ENCODE results near the gene DGKA.
A peak's percentile ranks its signal among the peaks of the same experiment; 100 is the strongest.

The DGKA gene

GRCh38 chr12:55931780-55932550 lies 1.0 kb downstream of the DGKA start:
- no peak for DNase-seq

GRCh38 chr12:55932551-55932910 lies 1.6 kb downstream of the DGKA start:
- no peak for DNase-seq

DNA sequence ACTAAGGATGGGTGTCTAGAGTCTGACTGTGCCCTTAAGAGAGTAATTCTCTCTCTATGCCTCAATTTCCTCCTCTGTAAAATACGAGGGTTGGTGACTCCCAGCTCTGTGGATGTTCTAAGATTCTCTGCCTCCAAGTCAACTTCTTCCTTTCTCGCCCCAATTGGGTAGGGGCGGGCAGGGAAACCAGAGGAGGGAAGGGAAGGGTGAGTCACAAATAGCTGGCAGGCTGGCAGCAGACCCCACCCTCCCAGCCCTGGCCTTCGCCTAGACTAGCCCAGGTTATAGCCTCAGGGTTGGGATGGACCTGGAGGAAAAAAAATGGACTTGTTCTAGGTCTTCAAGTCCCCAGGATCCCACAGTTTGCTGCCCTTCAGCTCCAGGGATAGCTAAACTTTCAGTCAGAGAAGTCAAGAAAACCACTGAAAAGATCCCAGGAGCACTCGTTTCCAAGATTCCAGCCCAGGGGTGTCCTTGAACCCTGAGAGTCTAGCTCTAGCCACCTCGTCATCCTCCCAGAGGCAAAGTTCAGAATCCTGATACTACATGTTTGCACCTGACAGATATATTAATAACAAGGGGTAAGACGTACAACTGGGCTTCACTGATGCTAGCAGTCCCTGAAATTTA lies 2.3 kb downstream of the DGKA start:
- DNase-seq: no peak

GRCh38 chr12:55933799-55934742 lies 3.1 kb downstream of the DGKA start:
- no peak for DNase-seq

DNA sequence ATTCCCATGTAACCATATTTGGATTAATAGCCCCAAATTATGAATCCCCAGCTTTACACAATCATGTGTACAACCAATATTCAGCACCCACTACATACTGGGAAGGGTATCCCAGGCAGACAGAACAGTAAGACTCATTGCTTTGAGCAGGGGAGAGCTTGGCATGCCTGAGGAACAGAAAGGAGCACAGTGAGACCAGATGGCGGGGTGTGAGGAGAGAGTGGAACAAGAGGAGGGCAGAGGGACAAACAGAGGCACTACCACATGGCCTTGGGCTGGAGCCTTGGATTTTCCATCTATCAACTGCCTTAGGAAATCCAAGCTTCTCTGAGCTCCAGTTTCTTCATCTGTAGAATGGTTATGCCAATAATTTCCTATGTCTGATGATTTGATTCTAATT lies 3.8 kb downstream of the DGKA start:
- DNase-seq: no peak

DNA sequence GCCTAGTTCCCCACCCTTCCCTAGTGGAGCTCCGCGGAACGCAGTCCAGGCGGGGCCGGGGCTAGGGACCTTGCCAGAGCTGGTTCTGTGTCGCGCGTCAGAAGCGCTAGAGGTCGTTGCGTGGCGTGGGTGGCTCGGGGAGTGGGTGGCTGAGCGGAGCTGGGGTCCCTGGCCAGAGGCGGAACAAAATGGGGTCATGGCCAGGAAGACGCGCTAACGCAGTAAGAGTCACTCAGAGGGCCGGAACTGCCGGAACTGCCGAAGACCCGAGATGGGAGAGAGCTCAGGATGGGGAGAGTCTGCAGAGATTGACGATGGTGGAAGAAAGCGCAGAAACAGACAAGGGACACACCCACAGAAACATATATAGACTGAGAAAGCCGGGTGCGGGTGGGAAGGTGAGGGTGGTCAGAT lies 4.8 kb downstream of the DGKA start:
- no peak for DNase-seq

- DNase-seq: no peak
Observed at GRCh38 chr12:55937981-55938380, 7.0 kb downstream of the DGKA start.

GRCh38 chr12:55938826-55939501 lies 8.0 kb downstream of the DGKA start:
- DNase-seq: no peak

- peak; percentile 56 for DNase-seq
Observed at GRCh38 chr12:55940065-55940732, 9.2 kb downstream of the DGKA start.

- DNase-seq: no peak
Observed at GRCh38 chr12:55942055-55942454, 11.1 kb downstream of the DGKA start.

GRCh38 chr12:55942577-55943136 lies 11.7 kb downstream of the DGKA start:
- DNase-seq: no peak

DNA sequence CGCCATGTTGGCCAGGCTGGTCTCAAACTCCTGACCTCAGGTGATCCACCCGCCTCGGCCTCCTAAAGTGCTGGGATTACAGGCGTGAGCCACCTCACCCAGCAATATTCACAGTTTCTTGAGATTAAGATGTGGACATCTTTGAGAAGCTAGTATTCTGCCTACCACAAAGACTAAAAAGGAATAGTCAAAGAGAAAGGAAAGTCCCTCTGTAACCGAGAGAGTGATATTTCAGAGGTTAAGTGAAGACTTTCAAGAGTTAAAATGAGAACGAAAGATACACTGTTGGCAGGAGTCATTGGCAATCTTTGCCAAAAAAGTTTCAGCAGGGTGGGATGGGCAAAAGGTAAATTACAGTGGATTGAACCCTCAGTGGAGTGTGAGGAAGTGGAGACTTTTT lies 15.6 kb downstream of the DGKA start:
- DNase-seq: no peak

DNA sequence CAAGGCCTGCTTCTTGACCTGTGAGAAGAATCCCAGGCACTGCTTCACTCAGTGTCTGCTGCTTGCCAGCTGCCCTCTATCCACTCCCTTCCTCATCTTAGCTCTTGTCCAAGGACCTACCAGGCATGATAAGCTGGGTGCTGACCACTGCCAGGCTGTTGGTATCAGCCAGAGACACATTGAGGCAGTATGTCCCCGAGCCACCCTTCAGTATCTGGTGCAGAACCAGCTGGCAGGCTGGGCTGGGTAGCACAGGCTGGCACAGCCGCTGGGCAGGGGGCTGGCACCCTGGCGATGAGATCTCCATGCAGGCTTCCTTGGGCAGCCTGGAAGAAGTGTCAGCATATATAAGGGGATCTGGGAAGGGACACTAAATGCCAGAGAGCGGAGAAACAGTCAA lies 24.4 kb downstream of the DGKA start:
- DNase-seq: no peak

DNA sequence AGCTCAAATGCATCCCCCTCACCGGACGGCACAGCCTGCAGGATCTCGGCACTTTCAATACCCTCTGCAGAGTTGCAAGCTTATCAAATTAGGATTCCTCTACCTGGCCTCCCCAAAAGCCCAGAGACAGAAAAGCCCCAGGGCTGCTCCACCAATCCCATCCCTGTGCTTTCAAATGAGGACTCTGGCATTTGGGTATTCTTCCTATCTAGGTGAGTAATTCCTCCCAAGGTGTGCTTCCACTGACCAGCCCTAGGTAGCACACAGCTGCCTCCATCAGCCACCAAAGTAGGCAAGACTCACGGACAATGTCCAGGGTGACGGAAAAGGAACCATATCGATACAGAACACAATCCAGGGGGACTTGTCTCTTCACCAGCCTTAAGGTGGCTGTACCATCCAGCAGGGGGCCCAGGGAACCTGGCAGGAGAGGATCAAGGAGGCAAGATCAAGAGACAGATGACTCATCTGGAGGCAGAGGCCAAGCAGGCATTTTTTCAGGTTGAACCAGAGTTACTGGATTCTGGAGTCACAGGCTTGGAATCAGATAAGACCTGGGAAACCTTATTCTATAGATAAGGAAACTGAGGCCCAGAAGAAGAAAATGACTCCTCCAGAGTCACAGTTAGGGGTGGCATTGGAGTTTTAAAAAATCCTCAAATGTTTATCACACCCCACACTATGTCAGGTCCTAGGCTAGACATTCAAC lies 25.0 kb downstream of the DGKA start:
- DNase-seq: no peak

DNA sequence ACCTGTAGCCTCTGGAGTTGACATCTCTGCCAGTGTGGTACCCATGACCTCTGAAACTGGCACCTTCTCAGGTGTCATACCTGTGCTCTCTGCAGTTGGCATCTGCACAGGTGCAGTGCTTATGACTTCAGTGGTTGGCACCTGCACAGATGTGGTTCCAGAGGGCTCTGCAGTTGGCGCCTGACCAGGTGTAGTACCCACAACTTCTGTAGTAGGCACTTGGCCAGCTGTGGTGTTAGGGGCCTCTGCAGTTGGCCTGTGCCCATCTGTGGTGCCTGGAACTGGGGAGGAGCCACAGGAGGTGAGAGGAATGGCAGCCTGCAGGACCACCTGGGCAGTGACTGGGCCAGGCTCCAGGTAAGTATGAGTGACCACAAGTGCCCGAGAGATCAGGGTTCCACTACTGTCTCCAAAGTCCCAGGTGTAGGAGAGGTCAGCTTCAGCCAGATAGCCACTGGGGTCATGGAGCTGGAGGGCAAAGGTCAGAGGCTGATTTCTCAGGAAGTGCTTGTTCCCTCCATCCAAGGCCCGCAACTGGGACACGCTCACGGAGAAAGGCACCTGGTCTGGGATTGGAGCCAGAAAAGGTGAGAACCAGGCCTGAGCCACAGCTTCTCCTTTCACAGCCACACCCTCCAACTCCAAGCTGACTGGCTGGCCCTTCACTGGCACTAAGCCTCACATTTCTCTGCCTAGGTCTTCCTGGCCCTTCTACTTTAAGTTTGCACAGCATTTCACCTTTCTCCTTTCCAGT lies 26.3 kb downstream of the DGKA start:
- DNase-seq: no peak

- DNase-seq: no peak
Observed at GRCh38 chr12:55963760-55964159, 32.8 kb downstream of the DGKA start.

DNA sequence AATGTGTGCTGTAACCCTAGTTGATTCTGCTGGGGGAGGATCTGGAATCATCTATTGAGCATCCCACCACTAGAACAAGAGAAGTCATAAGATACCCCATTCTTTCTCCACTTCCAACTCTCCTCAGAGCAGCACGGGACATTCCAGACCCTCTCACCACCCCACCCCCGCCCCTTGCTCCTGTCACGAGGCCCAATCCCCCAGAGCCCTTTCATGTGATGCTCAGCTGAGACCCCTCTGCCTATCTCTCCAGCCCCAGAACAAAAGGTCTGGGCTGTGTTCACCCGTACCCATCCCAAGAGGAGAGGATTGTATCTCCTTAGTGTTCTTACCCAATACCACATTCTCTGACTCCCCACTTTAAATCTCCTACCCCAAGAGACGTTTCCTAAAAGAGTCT lies 34.3 kb downstream of the DGKA start:
- no peak for DNase-seq

GRCh38 chr12:55965941-55966407 lies 35.0 kb downstream of the DGKA start, which contains the start of gene PMEL:
Gene PMEL, minus strand, starts transcription at chr12:55966042. Its CDS starts 31 bp downstream, at chr12:55966011.
- DNase-seq: no peak

GRCh38 chr12:55966408-55967281 lies 35.7 kb downstream of the DGKA start, which contains the start of gene CDK2:
Gene CDK2, plus strand, starts transcription at chr12:55966830. Its CDS starts 179 bp downstream, at chr12:55967009.
- peak; percentile 54 for DNase-seq
